Measurements from ENCODE around the gene CDH26.
A peak's percentile ranks its signal among the peaks of the same experiment; 100 is the strongest.

Gene CDH26

DNA sequence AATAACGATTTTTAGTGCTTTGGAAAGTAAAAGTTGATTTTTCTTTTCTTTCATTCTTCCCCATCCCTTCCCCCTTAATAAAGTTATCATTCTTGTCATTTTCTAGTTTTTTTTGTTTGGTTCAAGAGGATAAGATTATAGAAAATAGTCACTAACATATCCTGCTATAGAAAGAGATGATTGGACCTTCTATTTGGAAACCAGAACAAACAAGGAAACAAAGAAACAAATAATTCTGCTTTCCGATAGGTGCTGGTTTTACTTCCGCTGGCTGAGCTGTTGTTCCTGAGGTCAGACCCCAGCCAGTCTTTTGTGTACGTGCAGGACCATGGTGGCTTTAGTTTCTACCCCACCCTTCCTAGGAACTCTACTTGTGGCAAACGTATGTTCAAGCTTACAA lies at the start of gene CDH26:
Gene CDH26 (plus strand): TSS at position 301 of the 400 bp plus-strand sequence. CDS start 304 bp downstream, outside the sequence.
- no peak for DNase-seq

DNA sequence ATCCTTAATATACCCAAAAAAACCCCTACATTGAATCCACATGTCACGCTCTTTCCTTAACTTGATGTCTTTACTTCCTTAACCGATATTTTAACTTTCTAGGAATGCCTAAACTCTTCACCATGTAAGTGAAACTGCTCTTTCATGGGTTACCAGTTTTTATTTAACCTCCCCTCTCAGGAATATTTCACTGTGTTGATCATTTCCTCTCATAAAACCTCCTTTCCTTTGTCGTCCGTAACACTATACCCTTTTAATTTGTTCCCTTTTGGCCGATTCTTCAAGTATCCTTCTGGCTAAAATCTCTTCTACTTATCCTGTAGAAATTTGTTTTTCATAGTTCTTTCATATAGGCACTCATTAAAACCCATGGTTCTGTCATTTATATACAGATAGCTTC lies 49.4 kb upstream of the CDH26 start:
- DNase-seq, result no peak

DNA sequence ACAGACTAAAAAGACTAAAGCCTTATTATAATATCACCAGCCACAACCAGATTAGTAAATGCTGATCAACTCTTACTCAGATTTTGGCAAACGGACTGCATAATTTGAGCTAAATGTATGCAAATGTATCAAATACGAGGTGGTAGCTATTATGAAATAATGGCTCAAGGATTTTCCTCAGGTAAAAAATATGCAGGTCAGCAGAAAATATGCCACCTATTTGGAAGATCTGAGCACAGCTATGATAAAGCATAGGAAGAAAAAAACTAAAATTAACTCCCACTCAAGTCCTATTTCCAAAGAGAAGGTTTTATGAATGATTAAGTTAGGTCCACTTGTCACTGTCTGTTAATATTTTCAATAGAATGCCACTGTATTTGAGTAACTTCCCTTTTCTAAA lies 47.2 kb upstream of the CDH26 start:
- DNase-seq, result no peak

DNA sequence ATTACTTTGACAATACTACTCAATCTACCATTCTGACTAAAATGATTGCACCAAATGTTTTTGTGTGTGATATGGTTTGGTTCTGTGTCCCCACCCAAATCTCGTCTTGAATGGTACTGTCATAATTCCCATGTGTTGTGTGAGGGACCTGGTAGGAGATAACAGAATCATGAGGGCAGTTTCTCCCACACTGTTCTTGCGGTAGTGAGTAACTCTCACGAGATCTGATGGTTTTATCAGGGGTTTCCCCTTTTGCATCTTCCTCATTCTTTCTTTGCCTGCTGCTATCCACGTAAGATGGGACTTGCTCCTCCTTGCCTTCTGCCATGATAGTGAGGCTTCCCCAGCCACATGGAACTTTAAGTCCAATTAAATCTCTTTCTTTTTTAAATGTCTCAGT lies 45.6 kb upstream of the CDH26 start:
- DNase-seq, result no peak

DNA sequence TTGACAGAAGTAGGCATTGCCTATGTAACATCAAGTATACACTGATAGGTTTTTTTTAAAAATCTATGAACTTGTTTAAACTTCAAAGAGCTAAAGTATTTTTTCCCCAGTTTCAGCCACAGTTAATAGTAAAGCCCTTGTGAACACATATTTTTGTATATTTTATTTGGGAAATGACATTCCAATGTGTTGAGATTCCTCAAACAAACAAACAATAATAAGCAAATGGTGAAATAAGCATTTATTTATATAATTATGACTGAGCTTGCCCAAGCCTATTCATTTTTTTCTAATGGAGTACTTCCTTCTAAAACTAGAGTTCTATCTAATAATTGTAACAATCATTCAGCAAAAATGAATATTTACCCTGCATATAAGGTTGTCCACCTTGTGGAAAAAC lies 37.3 kb upstream of the CDH26 start:
- DNase-seq, result no peak

DNA sequence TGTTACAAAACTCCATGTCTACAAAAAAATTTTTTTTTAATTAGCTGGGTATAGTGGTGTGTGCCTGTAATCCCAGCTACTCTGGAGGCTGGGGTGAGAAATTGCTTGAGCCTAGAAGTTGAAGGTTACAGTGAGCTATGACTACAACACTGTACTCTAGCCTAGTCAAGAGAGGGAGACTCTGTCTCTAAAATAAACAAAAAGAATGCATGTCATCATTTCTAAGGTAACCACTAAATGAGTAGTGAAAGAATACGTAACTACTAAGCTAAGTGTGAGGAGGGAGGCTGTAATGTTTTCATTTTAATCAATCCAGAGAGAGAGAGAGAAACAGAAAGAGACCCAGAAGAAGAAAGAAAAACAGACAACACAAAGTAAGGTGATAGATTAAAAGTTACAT lies 34.7 kb upstream of the CDH26 start:
- no peak for DNase-seq

DNA sequence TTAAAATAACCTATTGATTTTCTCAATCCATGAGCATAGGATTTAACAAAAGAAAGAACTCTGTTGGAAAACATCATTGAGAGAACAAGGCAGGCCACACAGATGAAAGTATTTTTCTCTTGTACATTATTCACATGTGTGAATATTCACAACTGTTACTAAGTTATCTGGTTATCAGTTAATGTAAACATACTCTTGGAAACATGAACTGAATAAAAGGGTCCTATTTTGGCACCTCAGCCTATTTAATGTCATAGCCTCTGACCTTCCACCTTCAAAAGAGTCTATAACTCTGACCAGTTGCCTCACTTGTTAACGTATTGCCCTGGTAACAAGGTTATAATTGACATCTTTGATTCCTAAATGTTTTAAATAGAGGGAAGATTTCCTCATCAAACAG lies 32.9 kb upstream of the CDH26 start:
- DNase-seq, result no peak

DNA sequence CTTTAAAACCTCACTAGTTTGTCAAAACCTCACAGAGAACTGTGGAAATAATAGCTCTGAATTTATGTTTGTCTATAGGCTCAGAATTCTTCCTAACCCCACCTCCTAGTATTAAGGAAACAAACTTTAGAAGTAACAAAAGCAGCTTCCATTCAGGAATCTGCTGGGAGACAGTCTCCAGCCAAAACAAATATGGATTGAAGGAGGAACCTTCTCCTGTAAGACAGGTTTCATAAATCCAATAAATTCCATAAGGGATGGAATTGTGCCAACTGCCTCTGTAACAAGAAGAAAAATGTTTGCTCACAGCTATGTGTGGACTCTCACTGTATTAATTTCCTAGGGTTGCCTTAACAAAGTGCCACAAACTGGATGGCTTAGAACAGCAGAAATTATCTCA lies 32.3 kb upstream of the CDH26 start:
- no peak for DNase-seq

DNA sequence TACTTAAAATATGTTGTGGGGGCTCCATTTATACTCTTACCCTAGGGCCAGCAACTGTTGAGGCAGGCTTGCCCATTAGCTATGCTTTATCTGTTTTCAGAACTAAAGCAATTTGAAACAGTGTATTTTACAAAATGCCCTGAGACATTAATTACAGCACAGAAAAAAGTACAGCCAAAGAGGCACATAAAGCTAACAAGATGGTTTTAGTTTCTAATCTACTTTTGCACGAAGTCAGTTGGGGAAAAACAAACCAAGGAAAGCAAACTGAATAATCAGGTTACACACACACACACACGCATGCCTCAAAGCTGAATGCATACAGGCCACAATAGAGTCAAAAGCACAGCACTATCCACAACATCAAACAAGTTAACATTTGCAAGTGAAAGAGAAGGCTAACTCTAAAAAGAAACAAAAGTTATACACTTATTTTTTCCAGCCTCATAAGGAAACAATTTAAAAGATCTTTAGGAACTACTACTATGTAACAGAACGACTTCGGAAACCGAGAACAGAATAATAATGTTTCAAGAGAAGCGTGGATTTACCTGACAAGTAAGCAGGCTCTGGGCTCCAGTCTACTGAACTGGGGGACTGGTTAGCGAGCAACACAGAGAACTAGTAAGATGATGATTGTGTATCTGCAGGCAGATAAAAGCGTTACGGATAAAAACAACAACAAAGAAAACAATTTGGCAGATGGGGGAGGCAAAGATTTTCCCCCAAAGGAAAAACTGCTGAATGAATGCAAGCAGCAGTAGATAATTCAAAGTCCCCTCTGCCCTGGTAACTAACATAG lies 26.5 kb upstream of the CDH26 start:
- no peak for DNase-seq

DNA sequence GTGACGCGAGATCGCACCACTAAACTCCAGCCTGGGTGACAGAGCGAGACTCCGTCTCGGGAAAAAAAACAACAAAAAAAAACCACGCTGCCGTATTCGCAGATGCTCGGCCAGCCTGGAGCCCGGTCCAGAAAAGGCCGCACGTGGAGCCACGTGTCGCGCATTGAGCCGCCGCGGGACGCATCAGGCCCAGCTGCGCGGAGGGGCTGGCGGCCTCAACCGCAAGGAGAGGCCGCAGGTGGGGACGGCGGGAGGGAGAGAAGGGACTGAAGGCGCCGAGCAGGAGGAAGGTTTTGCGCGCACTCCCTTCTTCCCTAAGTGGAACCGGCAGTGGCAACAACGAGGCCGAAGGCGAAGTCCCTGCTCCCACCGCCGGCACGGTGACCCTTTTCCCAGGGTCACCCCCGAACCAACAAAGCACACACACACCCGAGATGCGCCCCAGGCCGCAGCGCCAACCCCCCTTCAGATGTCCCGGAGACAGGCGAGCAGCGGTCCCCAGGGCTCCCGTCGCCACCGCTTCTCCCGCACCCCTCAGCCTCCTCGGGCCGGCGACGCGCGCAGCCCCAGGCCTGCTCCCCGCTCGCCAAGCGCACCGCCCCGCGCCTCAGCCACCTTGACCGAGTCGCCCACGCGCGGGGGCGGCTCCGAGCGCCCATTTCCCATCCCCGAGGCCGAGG lies 25.5 kb upstream of the CDH26 start:
- DNase-seq, result no peak

DNA sequence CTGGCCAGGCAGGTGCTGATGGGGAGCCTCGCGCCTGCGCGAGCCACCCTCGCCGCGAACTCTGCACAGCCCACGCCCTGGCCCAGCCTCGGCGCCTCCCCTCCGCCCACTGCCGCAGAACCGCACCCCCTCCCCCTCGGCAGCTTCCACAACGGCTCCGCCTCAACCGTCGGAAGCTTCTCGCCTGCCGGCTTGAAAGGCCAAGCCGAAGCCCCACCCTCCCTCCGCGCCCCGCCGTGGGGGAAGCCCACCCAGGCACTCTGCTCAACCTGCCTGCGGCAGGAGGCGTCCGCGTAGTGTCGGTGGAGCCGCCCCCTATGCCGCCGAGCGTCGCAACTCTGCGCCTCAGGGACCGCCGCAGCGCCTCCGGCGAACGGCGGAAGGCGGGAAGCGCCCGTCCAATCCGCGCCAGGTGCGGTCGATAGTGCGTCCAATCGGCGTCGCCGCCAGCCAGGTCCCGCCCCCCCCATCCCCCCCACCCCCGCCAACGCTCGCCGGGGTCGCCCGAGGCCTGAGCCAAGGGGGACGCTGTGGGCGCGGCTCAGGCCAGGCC lies 24.9 kb upstream of the CDH26 start, which contains the start of gene SYCP2:
Gene SYCP2 (minus strand): TSS at position 342 of the 553 bp plus-strand sequence. CDS start 11,224 bp downstream, outside the sequence.
- DNase-seq, result no peak

DNA sequence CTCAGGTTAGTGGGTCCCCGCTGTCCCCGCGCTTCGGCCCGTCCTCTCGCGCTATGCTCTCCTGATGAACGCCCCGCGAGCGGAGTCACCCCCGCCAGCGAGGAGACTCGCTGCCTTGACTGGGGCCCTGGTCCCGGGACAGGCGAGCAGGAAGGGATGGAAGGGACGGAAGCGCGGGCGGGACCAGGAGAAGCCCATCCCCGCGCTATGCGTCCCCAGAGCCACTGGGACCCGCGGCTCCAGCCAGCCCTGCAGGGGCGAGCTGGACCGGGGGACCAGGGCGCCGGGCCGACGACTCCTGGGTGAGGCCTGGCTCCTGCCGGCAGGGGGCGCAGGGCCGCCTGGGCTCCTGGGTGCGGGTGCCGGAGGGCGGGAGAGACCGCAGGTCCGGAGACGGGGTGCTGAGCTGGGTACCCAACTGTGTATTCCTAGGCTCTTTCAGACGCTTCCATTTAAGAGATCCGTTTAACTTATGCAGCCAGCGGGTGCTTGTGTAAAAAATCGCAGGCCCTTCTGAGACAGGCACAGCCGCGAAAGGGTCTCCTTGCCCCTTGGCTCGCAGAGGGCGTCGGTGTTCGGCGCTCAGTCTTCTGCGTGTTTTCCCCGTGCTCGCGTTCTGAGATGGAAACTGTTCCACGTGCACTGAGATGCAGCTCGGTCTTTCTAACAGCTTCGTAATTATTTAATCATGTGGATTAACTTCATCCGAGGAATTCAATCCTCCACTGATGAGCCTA lies 24.2 kb upstream of the CDH26 start:
- no peak for DNase-seq

DNA sequence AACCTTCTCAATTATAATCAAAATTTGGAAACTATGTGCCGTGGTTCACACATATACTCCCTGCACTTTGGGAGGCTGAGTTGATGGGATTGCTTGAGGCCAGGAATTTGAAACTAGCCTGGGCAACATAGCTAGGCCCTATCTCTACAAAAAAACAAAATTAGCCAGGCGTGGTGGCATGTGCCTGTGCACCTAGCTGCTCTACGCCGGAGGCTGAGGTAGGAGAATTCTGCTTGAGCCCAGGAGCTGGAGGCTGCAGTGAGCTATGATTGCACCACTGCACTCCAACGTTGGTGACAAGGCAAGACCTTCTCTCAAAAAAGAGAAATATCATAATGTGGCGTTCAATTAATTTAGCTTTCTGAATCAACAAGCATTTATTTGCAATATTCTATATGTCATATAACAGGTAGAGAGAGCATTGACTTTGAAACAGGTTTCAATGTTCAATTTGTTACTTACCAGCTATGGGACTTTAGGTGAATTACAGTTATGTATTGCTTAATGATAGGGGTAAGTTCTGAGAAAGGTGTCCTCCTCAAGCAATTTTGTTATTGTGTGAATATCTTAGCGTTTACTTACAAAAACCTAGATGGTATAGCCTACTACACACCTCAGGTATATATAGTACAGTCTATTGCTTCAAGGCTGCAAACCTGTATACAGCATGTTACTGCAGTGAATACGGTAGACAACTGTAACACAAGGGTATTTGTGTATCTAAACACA lies 22.6 kb upstream of the CDH26 start:
- DNase-seq, result no peak

DNA sequence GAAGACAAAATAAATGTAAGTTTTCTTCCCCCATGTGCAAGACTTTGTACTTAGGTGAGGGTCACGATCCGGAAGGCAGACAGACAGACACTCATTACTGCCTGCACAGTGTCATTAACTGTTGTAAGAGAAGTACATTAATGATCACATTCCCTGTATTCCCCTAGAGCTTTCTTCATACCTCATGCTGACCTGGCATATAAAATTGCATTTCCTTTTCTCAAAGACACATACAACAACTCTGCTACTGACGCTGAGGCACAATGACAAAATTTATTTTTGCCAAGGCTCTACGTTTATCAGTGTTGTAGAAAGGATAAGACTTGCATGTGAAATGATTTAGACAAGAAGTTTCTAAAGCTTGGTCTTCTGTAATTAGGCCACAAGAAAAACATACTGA lies 21.8 kb upstream of the CDH26 start:
- DNase-seq, result no peak

DNA sequence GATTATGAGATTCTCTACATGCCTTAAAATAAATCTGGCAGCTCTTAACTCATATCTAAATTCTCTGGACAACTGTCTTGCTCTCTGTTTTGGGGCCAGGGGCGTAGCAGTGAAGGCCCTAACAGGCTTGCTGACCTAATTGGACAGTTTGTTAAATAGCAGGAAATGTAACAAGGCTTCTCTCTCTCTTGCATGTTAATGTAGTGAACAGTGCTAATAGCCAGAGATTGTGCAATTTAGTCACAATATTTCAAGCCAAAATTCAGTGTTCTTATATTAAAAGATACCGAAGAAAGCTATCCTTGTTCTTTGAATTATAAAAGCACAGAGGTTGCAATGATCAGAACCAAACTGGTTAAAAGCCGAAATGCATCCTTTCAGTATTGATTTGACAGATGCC lies 21.1 kb upstream of the CDH26 start:
- no peak for DNase-seq

DNA sequence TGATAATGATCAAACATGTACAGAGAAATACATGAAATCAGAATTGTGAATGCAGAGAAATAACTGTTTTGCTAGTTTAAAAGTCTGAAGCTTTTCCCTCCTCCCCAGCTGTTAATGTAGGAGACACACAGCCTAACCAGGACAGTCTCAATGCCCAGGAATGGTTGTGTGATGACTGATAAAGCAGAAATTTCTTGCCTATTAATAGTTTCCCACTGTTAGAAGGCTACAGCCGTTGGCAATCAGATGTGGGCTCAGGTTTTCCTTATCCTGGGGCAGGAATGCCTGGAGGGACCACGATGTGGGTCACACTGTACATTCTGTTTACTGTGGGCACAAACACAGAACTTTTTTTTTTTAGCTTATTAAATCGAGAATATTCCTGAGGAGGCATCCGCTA lies 20.0 kb upstream of the CDH26 start:
- no peak for DNase-seq

DNA sequence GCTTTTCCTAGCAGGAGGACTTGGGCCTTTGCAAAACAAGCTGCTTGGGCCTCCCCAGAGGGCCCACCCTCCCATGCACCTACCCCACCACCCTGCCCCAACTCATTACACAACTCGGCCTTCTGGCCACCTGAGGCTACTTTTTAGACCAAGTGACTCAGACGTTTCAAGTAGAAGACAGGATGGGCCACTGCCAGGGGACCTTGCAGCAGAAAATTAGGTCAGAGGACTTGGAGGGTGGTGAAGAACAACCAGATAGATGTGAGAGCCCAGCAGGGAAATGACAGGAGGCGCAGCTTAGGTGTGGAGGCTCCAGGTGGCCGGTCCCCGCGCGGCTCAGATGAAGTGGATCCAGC lies 19.5 kb upstream of the CDH26 start:
- no peak for DNase-seq

DNA sequence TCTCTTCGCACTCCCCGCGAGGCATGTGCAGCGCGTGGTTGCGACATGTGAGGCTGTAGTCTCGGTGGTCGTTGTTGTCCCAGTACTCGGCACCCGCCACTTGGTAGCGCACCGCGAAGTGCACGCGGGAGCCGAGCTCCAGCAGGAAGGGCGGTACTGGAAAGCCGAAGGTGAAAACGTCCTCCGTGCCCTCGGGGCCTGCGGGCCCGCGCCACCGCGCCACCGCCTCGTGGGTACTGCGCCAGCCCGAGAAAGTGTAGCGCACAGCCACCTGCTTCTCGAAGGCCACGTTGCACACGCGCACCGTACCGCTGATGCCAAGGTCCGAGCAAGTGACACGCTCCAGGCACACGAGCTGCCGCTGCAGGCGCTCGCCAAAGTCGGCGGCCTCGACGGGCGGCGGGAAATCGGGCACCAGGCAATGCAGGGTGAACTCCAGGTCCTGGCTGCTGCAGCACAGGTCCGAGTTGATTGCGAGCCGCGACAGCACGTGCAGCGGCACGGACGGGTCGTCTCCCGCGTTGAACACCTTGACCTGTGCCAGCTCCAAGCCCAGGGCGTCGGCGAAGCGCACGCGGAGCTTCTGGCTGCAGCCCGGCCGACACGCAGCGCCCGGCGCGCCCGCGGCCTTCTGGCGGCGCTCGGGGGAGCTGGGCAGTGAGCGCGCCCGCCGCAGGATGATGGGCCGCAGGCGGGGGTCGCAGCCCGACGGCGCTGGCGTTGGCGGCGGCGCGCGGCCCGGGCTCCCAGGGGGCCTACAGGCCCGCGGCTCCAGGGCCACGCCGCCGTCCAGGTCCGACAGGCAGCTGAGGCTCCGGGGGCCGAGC lies 19.0 kb upstream of the CDH26 start:
- no peak for DNase-seq

DNA sequence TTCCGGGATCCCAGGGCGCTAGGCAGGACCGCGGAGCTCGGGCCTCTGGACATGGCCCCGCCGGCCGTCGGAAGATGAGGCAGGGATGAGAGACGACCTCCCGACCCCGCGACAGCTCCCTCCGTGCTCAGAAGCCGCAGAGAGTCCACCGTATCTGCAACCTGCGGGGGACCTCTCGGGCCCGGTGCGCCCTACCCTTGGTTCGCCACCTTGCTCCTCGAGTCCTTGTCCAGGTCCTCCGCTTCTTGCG lies 18.4 kb upstream of the CDH26 start:
- no peak for DNase-seq

DNA sequence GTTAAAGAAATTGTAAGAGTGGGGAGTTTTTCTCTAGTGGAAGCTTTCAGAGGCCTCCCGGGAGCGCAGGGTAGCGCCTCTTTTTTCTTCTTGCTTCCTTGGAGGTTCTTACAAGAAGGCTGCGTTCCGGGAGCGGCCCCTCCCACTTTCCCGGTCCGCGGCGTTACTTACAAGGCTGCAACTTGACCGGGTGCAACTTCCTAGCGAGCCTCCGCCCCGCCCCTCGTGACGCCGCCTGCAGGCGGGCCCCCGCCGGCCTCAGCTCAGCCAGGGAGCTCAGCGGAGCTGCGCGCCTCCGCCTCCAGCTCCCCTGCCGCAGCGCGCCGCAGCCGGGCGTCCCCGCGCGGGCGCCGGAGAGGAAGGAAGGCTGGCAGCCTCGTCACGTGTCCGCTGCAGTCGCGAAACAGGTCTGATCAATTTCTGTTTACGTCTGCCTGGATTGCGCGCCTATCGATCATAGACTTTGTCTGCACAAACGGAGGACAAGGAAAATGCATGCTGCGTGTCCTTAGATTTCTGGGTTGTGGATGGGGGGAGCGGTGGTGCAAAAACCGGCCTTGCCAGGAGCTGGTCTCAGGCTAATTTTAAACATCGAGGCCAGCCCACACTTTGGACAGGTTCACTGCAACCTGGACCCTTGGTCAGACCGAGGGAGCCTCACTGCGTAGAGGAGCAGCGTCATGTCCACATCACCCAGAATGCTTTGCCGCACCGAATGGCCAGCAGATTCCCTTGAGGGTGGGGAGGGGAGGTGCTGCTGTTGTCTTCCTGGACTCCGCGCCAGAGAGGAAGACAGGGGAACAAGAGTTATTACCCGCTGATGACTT lies 17.9 kb upstream of the CDH26 start, which contains the start of the genes FAM217B and PPP1R3D:
Gene FAM217B (plus strand): TSS at position 261 of the 827 bp plus-strand sequence. CDS start 3,555 bp downstream, outside the sequence.
Gene PPP1R3D (minus strand): TSS at position 177 of the 827 bp plus-strand sequence. CDS start 374 bp downstream, outside the sequence.
- DNase-seq, result peak; percentile 6

DNA sequence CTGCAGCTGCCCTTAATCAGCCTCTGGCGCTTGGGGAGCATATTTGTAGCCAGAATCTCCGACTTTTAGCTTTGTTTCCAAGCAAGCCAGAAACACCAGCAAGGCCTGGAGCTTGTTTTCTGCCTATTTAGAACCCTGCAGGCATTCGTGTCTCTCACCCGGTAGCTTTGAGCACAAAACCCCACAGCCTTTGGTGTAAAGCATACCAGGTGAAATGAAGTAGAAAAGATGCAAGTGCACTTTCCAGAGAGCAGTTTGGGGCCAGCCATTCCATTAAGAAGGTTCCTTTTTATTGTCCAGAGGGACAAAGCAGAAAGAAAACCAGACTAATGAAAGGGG lies 17.3 kb upstream of the CDH26 start:
- no peak for DNase-seq
